Upper lobe of right lung (tissue), 1 donor: ENCODE data around the gene C16orf54. TPM values are rescaled to one million over a fixed set of nuclear protein-coding genes. Genes with fewer than 3 reads are reported as not detected.
A peak's percentile ranks its signal among the peaks of the same experiment; 100 is the strongest.
"Not testable (repeated sequence)": the region's sequence is repeated elsewhere in the genome, so short reads cannot be mapped to it uniquely, and the experiment has no call there.

Source experiments
- ATAC-seq: fragments of 200-7000 bp; cut with Tn5 transposase; one replicate; pipeline ENCODE4 v1.9.1; 2020; ENCODE audit warnings: mild to moderate bottlenecking, moderate library complexity
- DNase-seq: peaks from one replicate; pipeline ENCODE4 v3.0.0-alpha.2; 2020
- H3K27ac ChIP-seq: fragments of 200-600 bp; one replicate; pipeline ENCODE4 v1.8.0; 2022
- H3K27me3 ChIP-seq: fragments of 200-600 bp; one replicate; pipeline ENCODE4 v1.8.0; 2022; ENCODE audit warnings: mild to moderate bottlenecking
- H3K36me3 ChIP-seq: fragments of 200-600 bp; one replicate; pipeline ENCODE4 v1.8.0; 2022
- H3K4me1 ChIP-seq: fragments of 200-600 bp; one replicate; pipeline ENCODE4 v1.8.0; 2022
- H3K4me3 ChIP-seq: fragments of 200-600 bp; one replicate; pipeline ENCODE4 v1.8.0; 2022; ENCODE audit warnings: mild to moderate bottlenecking
- H3K9me3 ChIP-seq: fragments of 200-600 bp; one replicate; pipeline ENCODE4 v1.8.0; 2022
- intact Hi-C: fragments of 100-400 bp; cut with DNase I; formaldehyde crosslinking; loops from one replicate; pipeline ENCODE4 v1.11.0; 2022
- total RNA-seq: library from RNA; stranded (reverse); fragmentation: NEBNext Ultra II Directional; extraction: Animal tissue kit (Norgen Biotek cat#: 25700); gene quantifications from one replicate; pipeline ENCODE4 v1.2.1, GENCODE V29; 2021
- TF ChIP-seq, protein P1 (sequence below): fragments of 200-600 bp; IDR thresholded peaks from one replicate; pipeline ENCODE4 v1.8.0; 2022; ENCODE audit warnings: antibody characterized with exemption
- donor health status: DM: no; HTN: yes; CAD: no; lungs with severe emphysema.

The C16orf54 gene
- total RNA-seq, 1 donor from 2014 or later, result 7.3 TPM

DNA sequence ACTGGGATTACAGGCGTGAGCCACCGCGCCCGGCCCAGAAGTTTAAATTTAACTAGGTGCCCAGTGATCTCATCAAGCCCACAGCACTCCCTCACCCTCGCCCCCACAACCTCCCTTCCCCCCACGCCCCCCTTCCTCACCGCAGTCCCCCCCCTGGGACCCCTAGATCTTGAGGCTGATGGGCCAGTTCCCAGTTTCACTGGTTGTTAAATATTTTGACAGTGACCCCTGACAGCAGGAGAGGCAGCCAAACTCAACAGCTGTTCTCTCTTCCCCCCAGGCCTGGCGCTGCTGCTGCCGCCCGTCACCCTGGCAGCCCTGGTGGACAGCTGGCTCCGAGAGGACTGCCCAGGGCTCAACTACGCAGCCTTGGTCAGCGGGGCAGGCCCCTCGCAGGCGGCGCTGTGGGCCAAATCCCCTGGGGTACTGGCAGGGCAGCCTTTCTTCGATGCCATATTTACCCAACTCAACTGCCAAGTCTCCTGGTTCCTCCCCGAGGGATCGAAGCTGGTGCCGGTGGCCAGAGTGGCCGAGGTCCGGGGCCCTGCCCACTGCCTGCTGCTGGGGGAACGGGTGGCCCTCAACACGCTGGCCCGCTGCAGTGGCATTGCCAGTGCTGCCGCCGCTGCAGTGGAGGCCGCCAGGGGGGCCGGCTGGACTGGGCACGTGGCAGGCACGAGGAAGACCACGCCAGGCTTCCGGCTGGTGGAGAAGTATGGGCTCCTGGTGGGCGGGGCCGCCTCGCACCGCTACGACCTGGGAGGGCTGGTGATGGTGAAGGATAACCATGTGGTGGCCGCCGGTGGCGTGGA, 51.2 kb downstream of the C16orf54 start:
- DNase-seq (no peak), ATAC-seq (peak; percentile 47)
- TF ChIP-seq, protein P1, sequence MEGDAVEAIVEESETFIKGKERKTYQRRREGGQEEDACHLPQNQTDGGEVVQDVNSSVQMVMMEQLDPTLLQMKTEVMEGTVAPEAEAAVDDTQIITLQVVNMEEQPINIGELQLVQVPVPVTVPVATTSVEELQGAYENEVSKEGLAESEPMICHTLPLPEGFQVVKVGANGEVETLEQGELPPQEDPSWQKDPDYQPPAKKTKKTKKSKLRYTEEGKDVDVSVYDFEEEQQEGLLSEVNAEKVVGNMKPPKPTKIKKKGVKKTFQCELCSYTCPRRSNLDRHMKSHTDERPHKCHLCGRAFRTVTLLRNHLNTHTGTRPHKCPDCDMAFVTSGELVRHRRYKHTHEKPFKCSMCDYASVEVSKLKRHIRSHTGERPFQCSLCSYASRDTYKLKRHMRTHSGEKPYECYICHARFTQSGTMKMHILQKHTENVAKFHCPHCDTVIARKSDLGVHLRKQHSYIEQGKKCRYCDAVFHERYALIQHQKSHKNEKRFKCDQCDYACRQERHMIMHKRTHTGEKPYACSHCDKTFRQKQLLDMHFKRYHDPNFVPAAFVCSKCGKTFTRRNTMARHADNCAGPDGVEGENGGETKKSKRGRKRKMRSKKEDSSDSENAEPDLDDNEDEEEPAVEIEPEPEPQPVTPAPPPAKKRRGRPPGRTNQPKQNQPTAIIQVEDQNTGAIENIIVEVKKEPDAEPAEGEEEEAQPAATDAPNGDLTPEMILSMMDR, result no peak
- intact Hi-C loops, result loop anchor here (10.0 kb wide), 1 partner anchor 320 kb away; the partner anchor contains the start of gene DOC2A
- H3K4me1 ChIP-seq, result no peaks in the 10 kb centered on the region
- H3K4me3 ChIP-seq, result no peak overlapping the region
- no peaks in the 10 kb centered on the region for H3K9me3 ChIP-seq
- H3K36me3 ChIP-seq, result no peaks in the 10 kb centered on the region
- H3K27ac ChIP-seq, result peak overlapping the region; percentile 11
- no peaks in the 10 kb centered on the region for H3K27me3 ChIP-seq

DNA sequence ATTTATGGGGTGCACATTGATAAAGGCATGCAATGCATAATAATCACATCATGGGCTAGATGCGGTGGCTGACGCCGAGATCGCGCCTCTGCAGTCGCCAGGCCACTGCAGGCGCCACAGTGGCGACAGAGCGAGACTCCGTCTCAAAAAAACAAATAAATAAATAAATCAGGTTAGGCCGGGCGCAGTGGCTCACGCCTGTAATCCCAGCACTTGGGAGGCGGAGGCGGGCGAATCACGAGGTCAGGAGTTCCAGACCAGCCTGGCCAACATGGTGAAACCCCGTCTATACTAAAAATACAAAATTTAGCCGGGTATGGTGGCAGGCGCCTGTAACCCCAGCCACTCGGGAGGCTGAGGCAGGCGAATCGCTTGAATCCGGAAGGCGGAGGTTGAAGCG, 53.2 kb downstream of the C16orf54 start:
- not testable (repeated sequence) for H3K27ac ChIP-seq, H3K36me3 ChIP-seq, H3K4me3 ChIP-seq, H3K27me3 ChIP-seq, H3K9me3 ChIP-seq, DNase-seq, H3K4me1 ChIP-seq, ATAC-seq
- intact Hi-C loops, result loop anchor here (10.0 kb wide), 1 partner anchor 322 kb away; the partner anchor contains the start of gene DOC2A

Other genes with a start within 250 kb of the C16orf54 start
- 69.2 TPM for gene NPIPB12, start 239.6 kb downstream of the C16orf54 start, total RNA-seq
- gene SPN, start 82.7 kb downstream of the C16orf54 start, total RNA-seq, result 70.7 TPM
- gene QPRT, start 66.8 kb downstream of the C16orf54 start, total RNA-seq, result 15.0 TPM
- not detected for gene ZG16, start 32.3 kb upstream of the C16orf54 start, total RNA-seq
- gene KIF22, start 44.8 kb upstream of the C16orf54 start, total RNA-seq, result 19.8 TPM
- gene MAZ, start 60.5 kb upstream of the C16orf54 start, total RNA-seq, result 148 TPM
- gene PRRT2, start 66.2 kb upstream of the C16orf54 start, total RNA-seq, result 2.7 TPM
- gene PAGR1, start 70.2 kb upstream of the C16orf54 start, total RNA-seq, result 15.2 TPM
- 247 TPM for gene MVP, start 74.5 kb upstream of the C16orf54 start, total RNA-seq
- gene CDIPT, start 117.2 kb upstream of the C16orf54 start, total RNA-seq, result 83.2 TPM
- gene SEZ6L2, start 153.6 kb upstream of the C16orf54 start, total RNA-seq, result 11.9 TPM
- 4.4 TPM for gene ASPHD1, start 154.5 kb upstream of the C16orf54 start, total RNA-seq
- gene KCTD13, start 180.2 kb upstream of the C16orf54 start, total RNA-seq, result 23.5 TPM
- gene TMEM219, start 216.1 kb upstream of the C16orf54 start, total RNA-seq, result 133 TPM
- gene TAOK2, start 227.9 kb upstream of the C16orf54 start, total RNA-seq, result 75.4 TPM
- gene HIRIP3, start 249.6 kb upstream of the C16orf54 start, total RNA-seq, result 20.3 TPM